ENCODE data around the gene ID4. TPM values are rescaled to one million over a fixed set of nuclear protein-coding genes. Genes with fewer than 3 reads are reported as not detected.

ID4 gene
- total and polyA plus RNA-seq, 2 donors (not counting 3 experiments of a cell fraction or from before 2014, with no cell fraction given), result not detected

- Histone ChIP-seq H3K4me3 (replicated peaks in 1 of 3; ENCODE audit: insufficient read depth in 1 of 3, low read depth in 1 of 3, low read length in 3 of 3) (no peak overlapping the region), H4K20me1 (replicated peaks; ENCODE audit: control insufficient read depth, extremely low read depth, insufficient read depth, low read length) (no peaks in the 10 kb centered on the region), H3K4me1 (ENCODE audit: control insufficient read depth, extremely low read depth, insufficient read depth, low read length) (no peaks in the 10 kb centered on the region), H3K27ac (ENCODE audit: insufficient read depth, low read depth, low read length) (no peak overlapping the region), H3K9ac (replicated peaks; ENCODE audit: extremely low read depth, insufficient read depth, low read length) (no peak overlapping the region), H3K4me2 (ENCODE audit: insufficient read depth, low read length) (no peak overlapping the region), H3K79me2 (ENCODE audit: control insufficient read depth, insufficient read depth, low read length) (no peaks in the 10 kb centered on the region), H3K9me3 (replicated peaks; ENCODE audit: control insufficient read depth, insufficient read depth, low read length) (no peaks in the 10 kb centered on the region), H3K27me3 (ENCODE audit: control insufficient read depth in 2 of 2, insufficient read depth in 2 of 2, low read length in 2 of 2) (peaks cover 20 to 54% of the 10 kb centered on the region in 2 experiments), H3K9me1 (replicated peaks; ENCODE audit: control insufficient read depth, extremely low read depth, insufficient read depth, low read length) (no peaks in the 10 kb centered on the region), H3K36me3 (ENCODE audit: control insufficient read depth in 2 of 2, extremely low read depth in 1 of 2, insufficient read depth in 2 of 2, low read length in 2 of 2) (no peaks in the 10 kb centered on the region), H2AFZ (ENCODE audit: low read depth, low read length) (no peak overlapping the region)
- no peak for TF ChIP-seq EZH2 (IDR thresholded peaks at IDR 0.05; ENCODE audit: borderline replicate concordance, low read depth, low read length, severe bottlenecking)
- TF ChIP-seq, protein P1, sequence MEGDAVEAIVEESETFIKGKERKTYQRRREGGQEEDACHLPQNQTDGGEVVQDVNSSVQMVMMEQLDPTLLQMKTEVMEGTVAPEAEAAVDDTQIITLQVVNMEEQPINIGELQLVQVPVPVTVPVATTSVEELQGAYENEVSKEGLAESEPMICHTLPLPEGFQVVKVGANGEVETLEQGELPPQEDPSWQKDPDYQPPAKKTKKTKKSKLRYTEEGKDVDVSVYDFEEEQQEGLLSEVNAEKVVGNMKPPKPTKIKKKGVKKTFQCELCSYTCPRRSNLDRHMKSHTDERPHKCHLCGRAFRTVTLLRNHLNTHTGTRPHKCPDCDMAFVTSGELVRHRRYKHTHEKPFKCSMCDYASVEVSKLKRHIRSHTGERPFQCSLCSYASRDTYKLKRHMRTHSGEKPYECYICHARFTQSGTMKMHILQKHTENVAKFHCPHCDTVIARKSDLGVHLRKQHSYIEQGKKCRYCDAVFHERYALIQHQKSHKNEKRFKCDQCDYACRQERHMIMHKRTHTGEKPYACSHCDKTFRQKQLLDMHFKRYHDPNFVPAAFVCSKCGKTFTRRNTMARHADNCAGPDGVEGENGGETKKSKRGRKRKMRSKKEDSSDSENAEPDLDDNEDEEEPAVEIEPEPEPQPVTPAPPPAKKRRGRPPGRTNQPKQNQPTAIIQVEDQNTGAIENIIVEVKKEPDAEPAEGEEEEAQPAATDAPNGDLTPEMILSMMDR (IDR thresholded peaks at IDR 0.05; ENCODE audit: extremely low read depth in 1 of 2, insufficient read depth in 1 of 2, low read depth in 1 of 2, low read length in 2 of 2), result no peak
- no peak for TF ChIP-seq FOS (IDR thresholded peaks at IDR 0.05; ENCODE audit: borderline replicate concordance, insufficient read depth, low read length)
- TF ChIP-seq POLR2AphosphoS5 (IDR thresholded peaks at IDR 0.05; ENCODE audit: insufficient read depth, low read depth, low read length), result no peak
- TF ChIP-seq POLR2A (IDR thresholded peaks at IDR 0.05; ENCODE audit: low read depth, low read length), result no peak
- no peak for TF ChIP-seq GATA2 (IDR thresholded peaks at IDR 0.05; ENCODE audit: insufficient read depth, insufficient read length, low read depth, low read length)
- TF ChIP-seq MYC (IDR thresholded peaks at IDR 0.05; ENCODE audit: low read depth, low read length), result no peak
- TF ChIP-seq JUN (IDR thresholded peaks at IDR 0.05; ENCODE audit: borderline replicate concordance, insufficient read depth, insufficient read length, low read depth), result no peak
- TF ChIP-seq MAX (IDR thresholded peaks at IDR 0.05; ENCODE audit: insufficient read depth, insufficient read length), result no peak
- DNase-seq (ENCODE audit: low read depth, low spot score), result no peak
- dilution Hi-C loops (cut with MboI; ENCODE audit: extremely low pct_ligation_motif_present, low sequenced_read_pairs) (no loop called here), intact Hi-C loops (cut with micrococcal nuclease) (loop anchor here (2.0 kb wide), 1 partner anchor 31 kb away; no protein-coding TSS in a partner anchor)
- ChIA-PET POLR2A (no interaction called here), CTCF (no interaction called here)
- FAIRE-seq, result no peak
- BruUV-seq (replicated peaks), result no TSS peak
These were observed 1.6 kb upstream of the ID4 start for GRCh38 chr6:19835605-19836004.

Data from endothelial cell of umbilical vein (primary cell).